ENCODE data around the gene NTPCR. TPM values are rescaled to one million over a fixed set of nuclear protein-coding genes. Genes with fewer than 3 reads are reported as not detected.

The NTPCR gene
- total and polyA plus RNA-seq, 2 donors from 2014 or later = 40.2 to 95.7 TPM

DNA sequence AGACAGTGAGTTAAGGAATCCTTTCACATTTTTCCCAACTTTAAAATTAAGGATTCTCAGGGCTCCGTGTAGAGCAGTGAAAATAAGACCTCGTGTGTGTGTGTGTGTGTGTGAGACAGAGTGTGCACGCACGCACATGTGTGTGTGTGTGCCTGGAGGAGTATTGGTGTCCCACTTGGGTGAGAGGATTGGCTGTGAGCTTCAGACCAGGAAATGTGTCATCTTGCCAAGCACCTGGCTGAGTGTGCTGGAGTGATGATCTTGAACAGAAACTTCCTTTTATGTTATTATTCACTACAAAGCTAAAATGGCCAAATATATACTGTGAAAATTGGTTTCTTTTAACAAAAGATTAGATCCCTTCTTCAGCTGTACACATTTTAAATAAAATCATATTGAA, 35.2 kb upstream of the NTPCR start:
- Histone ChIP-seq H3K36me3 (ENCODE audit: control insufficient read depth in 2 of 3, insufficient read depth in 3 of 3, low read length in 3 of 3) (no peaks in the 10 kb centered on the region), H3K9me3 (ENCODE audit: control insufficient read depth in 2 of 3, insufficient read depth in 1 of 3, low read length in 3 of 3) (no peaks in the 10 kb centered on the region), H3K27me3 (ENCODE audit: control insufficient read depth, insufficient read depth, low read length) (no peaks in the 10 kb centered on the region), H3K4me3 (ENCODE audit: low read length in 3 of 3) (no peak overlapping the region), H3K27ac (ENCODE audit: low read depth in 2 of 2, low read length in 2 of 2) (no peak overlapping the region), H3K9ac (ENCODE audit: low read length in 3 of 3) (no peak overlapping the region), H3K4me1 (ENCODE audit: control insufficient read depth in 2 of 3, insufficient read depth in 2 of 3, low read depth in 1 of 3, low read length in 3 of 3) (peaks cover 0 to 3% (median 0%) of the 10 kb centered on the region in 3 donors)
- intact Hi-C loops (cut with DNase I) = no loop called here
- TF ChIP-seq, protein P1, sequence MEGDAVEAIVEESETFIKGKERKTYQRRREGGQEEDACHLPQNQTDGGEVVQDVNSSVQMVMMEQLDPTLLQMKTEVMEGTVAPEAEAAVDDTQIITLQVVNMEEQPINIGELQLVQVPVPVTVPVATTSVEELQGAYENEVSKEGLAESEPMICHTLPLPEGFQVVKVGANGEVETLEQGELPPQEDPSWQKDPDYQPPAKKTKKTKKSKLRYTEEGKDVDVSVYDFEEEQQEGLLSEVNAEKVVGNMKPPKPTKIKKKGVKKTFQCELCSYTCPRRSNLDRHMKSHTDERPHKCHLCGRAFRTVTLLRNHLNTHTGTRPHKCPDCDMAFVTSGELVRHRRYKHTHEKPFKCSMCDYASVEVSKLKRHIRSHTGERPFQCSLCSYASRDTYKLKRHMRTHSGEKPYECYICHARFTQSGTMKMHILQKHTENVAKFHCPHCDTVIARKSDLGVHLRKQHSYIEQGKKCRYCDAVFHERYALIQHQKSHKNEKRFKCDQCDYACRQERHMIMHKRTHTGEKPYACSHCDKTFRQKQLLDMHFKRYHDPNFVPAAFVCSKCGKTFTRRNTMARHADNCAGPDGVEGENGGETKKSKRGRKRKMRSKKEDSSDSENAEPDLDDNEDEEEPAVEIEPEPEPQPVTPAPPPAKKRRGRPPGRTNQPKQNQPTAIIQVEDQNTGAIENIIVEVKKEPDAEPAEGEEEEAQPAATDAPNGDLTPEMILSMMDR (IDR thresholded peaks at IDR 0.05; ENCODE audit: borderline replicate concordance, extremely low read depth, insufficient read depth) = no peak
- no peak for FAIRE-seq
- no peak for DNase-seq

DNA sequence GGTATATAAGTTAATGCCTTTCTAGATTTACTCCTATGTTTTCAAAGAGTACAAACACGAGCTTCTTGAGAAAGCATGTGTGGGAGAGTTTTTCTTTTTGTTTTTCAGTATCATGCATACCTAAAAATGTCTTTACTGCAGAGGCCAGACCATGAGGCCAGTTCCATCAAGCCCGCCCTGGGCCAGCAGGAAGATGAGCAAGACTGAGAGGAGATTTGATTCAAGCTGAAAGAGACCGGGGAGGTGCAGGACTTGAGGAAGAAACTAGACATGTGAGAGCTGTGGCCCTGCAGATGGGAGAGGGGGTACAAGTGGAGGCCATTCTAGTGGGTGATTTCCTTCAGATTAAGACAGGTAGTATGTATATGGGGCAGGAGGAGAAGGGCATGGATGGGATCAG, 33.4 kb upstream of the NTPCR start:
- intact Hi-C loops (cut with DNase I) = no loop called here
- H3K9ac ChIP-seq (ENCODE audit: low read length in 3 of 3) = no peak overlapping the region
- no peak overlapping the region for H3K27ac ChIP-seq (ENCODE audit: low read depth in 2 of 2, low read length in 2 of 2)
- H3K4me1 ChIP-seq (ENCODE audit: control insufficient read depth in 2 of 3, insufficient read depth in 2 of 3, low read depth in 1 of 3, low read length in 3 of 3) = peaks cover 0 to 3% (median 0%) of the 10 kb centered on the region in 3 donors
- H3K4me3 ChIP-seq (ENCODE audit: low read length in 3 of 3) = no peak overlapping the region
- TF ChIP-seq, protein P1 (IDR thresholded peaks at IDR 0.05; ENCODE audit: borderline replicate concordance, extremely low read depth, insufficient read depth) = no peak
- no peaks in the 10 kb centered on the region for H3K27me3 ChIP-seq (ENCODE audit: control insufficient read depth, insufficient read depth, low read length)
- H3K36me3 ChIP-seq (ENCODE audit: control insufficient read depth in 2 of 3, insufficient read depth in 3 of 3, low read length in 3 of 3) = no peaks in the 10 kb centered on the region
- no peaks in the 10 kb centered on the region for H3K9me3 ChIP-seq (ENCODE audit: control insufficient read depth in 2 of 3, insufficient read depth in 1 of 3, low read length in 3 of 3)
- no peak for FAIRE-seq
- no peak for DNase-seq

DNA sequence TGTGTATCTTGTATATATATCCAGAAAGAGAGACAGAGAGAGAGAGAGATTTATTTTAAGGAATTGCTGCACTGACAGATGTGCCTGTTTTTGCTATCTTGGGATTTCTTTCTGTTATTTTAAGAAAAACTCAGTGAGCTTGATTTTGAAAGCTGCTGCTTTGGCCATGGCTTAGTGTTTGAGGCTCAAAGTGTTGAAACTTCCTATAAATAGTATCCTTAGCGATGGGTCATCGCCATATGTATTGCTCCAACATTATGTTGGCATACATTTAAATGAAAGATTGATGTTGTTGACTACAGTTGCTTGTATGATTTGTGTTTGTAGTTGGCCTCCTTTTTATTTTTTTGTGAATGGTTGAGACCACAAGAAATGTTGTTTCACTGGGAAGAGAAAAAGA, 29.0 kb upstream of the NTPCR start:
- peak in 1 of 5 donors; percentile 31 for DNase-seq
- no peak overlapping the region for H3K4me3 ChIP-seq (ENCODE audit: low read length in 3 of 3)
- TF ChIP-seq, protein P1 (IDR thresholded peaks at IDR 0.05; ENCODE audit: borderline replicate concordance, extremely low read depth, insufficient read depth) = no peak
- no peak for FAIRE-seq
- H3K9me3 ChIP-seq (ENCODE audit: control insufficient read depth in 2 of 3, insufficient read depth in 1 of 3, low read length in 3 of 3) = no peaks in the 10 kb centered on the region
- no peak overlapping the region for H3K9ac ChIP-seq (ENCODE audit: low read length in 3 of 3)
- H3K27me3 ChIP-seq (ENCODE audit: control insufficient read depth, insufficient read depth, low read length) = no peaks in the 10 kb centered on the region
- peaks cover 0 to 2% (median 0%) of the 10 kb centered on the region in 3 donors for H3K4me1 ChIP-seq (ENCODE audit: control insufficient read depth in 2 of 3, insufficient read depth in 2 of 3, low read depth in 1 of 3, low read length in 3 of 3)
- H3K27ac ChIP-seq (ENCODE audit: low read depth in 2 of 2, low read length in 2 of 2) = no peak overlapping the region
- intact Hi-C loops (cut with DNase I) = no loop called here
- no peaks in the 10 kb centered on the region for H3K36me3 ChIP-seq (ENCODE audit: control insufficient read depth in 2 of 3, insufficient read depth in 3 of 3, low read length in 3 of 3)

DNA sequence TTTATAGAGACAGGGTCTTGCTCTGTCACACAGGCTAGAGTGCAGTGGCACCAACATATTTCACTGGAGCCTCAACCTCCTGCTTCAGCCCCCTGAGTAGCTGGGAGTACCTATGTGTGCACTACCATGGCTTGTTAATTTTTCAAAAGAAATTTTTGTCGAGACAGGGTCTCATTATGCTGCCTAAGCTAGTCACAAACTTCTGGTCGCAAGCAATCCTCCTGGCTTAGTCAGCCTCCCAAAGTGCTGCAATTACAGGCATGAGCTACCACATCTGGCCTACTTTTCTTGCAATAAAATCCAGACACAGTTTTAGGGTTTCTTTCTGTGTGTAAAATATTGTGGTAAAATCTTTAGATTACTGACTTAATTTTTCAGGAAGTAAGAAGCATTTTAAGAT, 27.9 kb upstream of the NTPCR start:
- Histone ChIP-seq H3K9ac (ENCODE audit: low read length in 3 of 3) (no peak overlapping the region), H3K4me1 (ENCODE audit: control insufficient read depth in 2 of 3, insufficient read depth in 2 of 3, low read depth in 1 of 3, low read length in 3 of 3) (peaks cover 0 to 2% (median 0%) of the 10 kb centered on the region in 3 donors), H3K36me3 (ENCODE audit: control insufficient read depth in 2 of 3, insufficient read depth in 3 of 3, low read length in 3 of 3) (no peaks in the 10 kb centered on the region), H3K27me3 (ENCODE audit: control insufficient read depth, insufficient read depth, low read length) (no peaks in the 10 kb centered on the region), H3K4me3 (ENCODE audit: low read length in 3 of 3) (no peak overlapping the region), H3K9me3 (ENCODE audit: control insufficient read depth in 2 of 3, insufficient read depth in 1 of 3, low read length in 3 of 3) (no peaks in the 10 kb centered on the region), H3K27ac (ENCODE audit: low read depth in 2 of 2, low read length in 2 of 2) (no peak overlapping the region)
- intact Hi-C loops (cut with DNase I) = no loop called here
- no peak for FAIRE-seq
- DNase-seq = peak in 1 of 5 donors; percentile 48
- TF ChIP-seq, protein P1 (IDR thresholded peaks at IDR 0.05; ENCODE audit: borderline replicate concordance, extremely low read depth, insufficient read depth) = no peak
